D341Med (cell line): ENCODE measurements around the gene WDR82.

ENCODE experiments used
- DNase-seq: peaks from one replicate; pipeline ENCODE4 v3.0.0; 2012; ENCODE audit warnings: low spot score

The WDR82 gene

GRCh38 chr3:52278510-52279069, at the start of gene WDR82:
Gene WDR82 (minus strand): TSS chr3:52278649. CDS start chr3:52278361, 288 bp downstream.
- DNase-seq: peak; percentile 99

- no peak for DNase-seq
Observed at GRCh38 chr3:52327486-52328290, 49.2 kb upstream of the WDR82 start.

- DNase-seq: no peak
Observed at GRCh38 chr3:52326976-52327375, 48.5 kb upstream of the WDR82 start.

- DNase-seq: no peak
Observed at GRCh38 chr3:52325686-52326085, 47.2 kb upstream of the WDR82 start.

- no peak for DNase-seq
Observed at GRCh38 chr3:52324676-52325075, 46.2 kb upstream of the WDR82 start.

GRCh38 chr3:52323526-52324295, 45.3 kb upstream of the WDR82 start:
- no peak for DNase-seq

- DNase-seq: no peak
Observed at GRCh38 chr3:52322466-52322865, 44.0 kb upstream of the WDR82 start.

- no peak for DNase-seq
Observed at GRCh38 chr3:52321481-52321880, 43.0 kb upstream of the WDR82 start.

GRCh38 chr3:52319921-52320595, 41.6 kb upstream of the WDR82 start:
- DNase-seq: no peak

- no peak for DNase-seq
Observed at GRCh38 chr3:52318186-52318816, 39.9 kb upstream of the WDR82 start.

- no peak for DNase-seq
Observed at GRCh38 chr3:52317208-52318000, 39.0 kb upstream of the WDR82 start.

- DNase-seq: no peak
Observed at GRCh38 chr3:52315977-52316764, 37.7 kb upstream of the WDR82 start, which contains the start of gene DNAH1. Gene DNAH1 (plus strand): TSS chr3:52316319. CDS start chr3:52322443, 6,124 bp downstream.

GRCh38 chr3:52315006-52315405, 36.6 kb upstream of the WDR82 start:
- DNase-seq: no peak

GRCh38 chr3:52314489-52314888, 36.0 kb upstream of the WDR82 start:
- no peak for DNase-seq

GRCh38 chr3:52313774-52314188, 35.3 kb upstream of the WDR82 start:
- no peak for DNase-seq

- DNase-seq: no peak
Observed at GRCh38 chr3:52313188-52313773, 34.8 kb upstream of the WDR82 start.

GRCh38 chr3:52311576-52312119, 33.2 kb upstream of the WDR82 start:
- DNase-seq: no peak

- DNase-seq: no peak
Observed at GRCh38 chr3:52310861-52311575, 32.6 kb upstream of the WDR82 start.

- DNase-seq: no peak
Observed at GRCh38 chr3:52308308-52308707, 29.9 kb upstream of the WDR82 start.
